Activated CD8-positive, alpha-beta memory T cell treated with anti-CD3 and anti-CD28 coated beads, Interleukin-2, amount 10 ng/mL, durations not matched to agents 7 days and 5 days (primary cell): ENCODE results near the gene PPP2R3B. TPM values are rescaled to one million over a fixed set of nuclear protein-coding genes. Genes with fewer than 3 reads are reported as not detected.
A peak's percentile ranks its signal among the peaks of the same experiment; 100 is the strongest.
"Not testable (repeated sequence)": the region's sequence is repeated elsewhere in the genome, so short reads cannot be mapped to it uniquely, and the experiment has no call there.

Source experiments
- ATAC-seq: fragments of 150-1000 bp; cut with Tn5 transposase; one replicate; pipeline ENCODE4 v1.10.0; 2021; ENCODE audit warnings: moderate library complexity
- CTCF ChIA-PET: fragments of 350-600 bp; sonication (Branson Sonifier 250); formaldehyde crosslinking; loops from one replicate; lab custom pipeline; 2021; ENCODE audit warnings: antibody characterized with exemption; lab: Charles Lee
- DNase-seq: peaks from one replicate; pipeline ENCODE4 v3.0.0-alpha.2; 2020
- H3K27ac Mint-ChIP-seq: one replicate; pipeline ENCODE4 v1.8.0; 2021; ENCODE audit warnings: mild to moderate bottlenecking, mixed read lengths
- H3K27me3 Mint-ChIP-seq: one replicate; pipeline ENCODE4 v1.8.0; 2021; ENCODE audit warnings: mixed read lengths
- H3K36me3 Mint-ChIP-seq: one replicate; pipeline ENCODE4 v1.8.0; 2021; ENCODE audit warnings: mild to moderate bottlenecking, mixed read lengths
- H3K4me1 Mint-ChIP-seq: one replicate; pipeline ENCODE4 v1.8.0; 2021; ENCODE audit warnings: mixed read lengths
- H3K4me3 Mint-ChIP-seq: one replicate; pipeline ENCODE4 v1.8.0; 2021; ENCODE audit warnings: mild to moderate bottlenecking, moderate library complexity, mixed read lengths
- H3K9me3 Mint-ChIP-seq: one replicate; pipeline ENCODE4 v1.8.0; 2022; ENCODE audit warnings: low read depth, mixed read lengths
- total RNA-seq, 2 experiments: library from RNA; stranded (reverse); gene quantifications; one replicate each; pipeline ENCODE4 v1.2.3, GENCODE V29; 2021

The PPP2R3B gene
- 10 to 100 TPM; 31.7 to 45.8 TPM for total RNA-seq

GRCh38 chrX:386768-387575 is at the start of gene PPP2R3B:
TSS of gene PPP2R3B (minus strand) at chrX:386907. CDS start at chrX:386691, 216 bp downstream.
- Mint-ChIP-seq H3K27ac (peak within 1 kb of the TSS; percentile 95), H3K4me3 (peak within 1 kb of the TSS; percentile 80), H3K27me3 (peaks cover 4% of the 10 kb centered on the region), H3K4me1 (peaks cover 10% of the 10 kb centered on the region), H3K36me3 (peaks cover 3% of the 10 kb centered on the region), H3K9me3 (no peaks in the 10 kb centered on the region)
- DNase-seq (peak; percentile 99), ATAC-seq (peak; percentile 98)
- CTCF ChIA-PET, result no interaction called here

GRCh38 chrX:435536-436122 is 48.9 kb upstream of the PPP2R3B start:
- no peak overlapping the region for H3K4me3 Mint-ChIP-seq
- no peak overlapping the region for H3K27ac Mint-ChIP-seq
- no peak for ATAC-seq
- H3K4me1 Mint-ChIP-seq, result peaks cover 3% of the 10 kb centered on the region
- CTCF ChIA-PET, result no interaction called here
- peaks cover 4% of the 10 kb centered on the region for H3K36me3 Mint-ChIP-seq
- peaks cover 15% of the 10 kb centered on the region for H3K9me3 Mint-ChIP-seq
- H3K27me3 Mint-ChIP-seq, result no peaks in the 10 kb centered on the region
- DNase-seq, result no peak

DNA sequence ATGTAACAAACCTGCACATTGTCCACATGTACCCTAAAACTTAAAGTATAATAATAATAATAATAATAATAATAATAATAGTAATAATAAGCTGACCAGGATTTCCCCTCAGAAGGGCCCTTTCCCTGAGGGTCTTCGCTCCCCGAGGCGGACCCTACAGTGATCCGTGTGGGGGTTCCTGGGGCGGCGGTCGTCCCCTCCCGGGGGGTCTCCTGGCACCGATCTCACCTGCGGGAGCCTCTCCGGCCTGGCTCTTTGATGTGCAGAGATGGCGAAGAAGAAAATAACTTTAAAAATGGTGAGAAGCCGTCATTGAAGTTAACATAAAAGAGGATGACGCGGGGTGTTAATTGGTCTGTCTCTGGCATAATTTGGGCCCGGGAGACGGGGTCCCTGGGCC is 48.2 kb upstream of the PPP2R3B start:
- Mint-ChIP-seq H3K27me3 (no peaks in the 10 kb centered on the region), H3K36me3 (peaks cover 4% of the 10 kb centered on the region), H3K27ac (no peak overlapping the region), H3K4me3 (no peak overlapping the region), H3K4me1 (peaks cover 3% of the 10 kb centered on the region), H3K9me3 (peaks cover 11% of the 10 kb centered on the region)
- CTCF ChIA-PET, result no interaction called here
- DNase-seq, result no peak
- no peak for ATAC-seq

DNA sequence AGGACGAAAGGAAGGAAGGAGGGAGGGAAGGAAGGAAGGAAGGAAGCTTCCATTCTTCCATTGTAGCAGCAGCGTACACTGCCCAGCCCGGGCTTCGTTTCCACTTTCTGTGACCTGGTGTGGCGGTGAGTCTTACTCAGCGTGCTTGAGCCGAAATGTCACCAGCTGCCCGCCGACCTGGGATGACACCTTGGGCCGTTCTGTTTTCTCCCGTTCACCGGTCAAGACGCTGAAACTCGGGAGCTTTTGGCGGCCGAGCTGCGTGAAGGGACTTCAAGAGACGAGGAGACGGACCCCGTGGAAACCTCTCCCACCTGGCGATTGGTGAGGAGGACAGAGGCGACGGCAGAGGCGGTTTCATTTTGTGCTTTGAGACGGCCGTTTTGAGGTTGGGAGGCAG is 47.1 kb upstream of the PPP2R3B start:
- Mint-ChIP-seq H3K9me3 (peaks cover 11% of the 10 kb centered on the region), H3K27me3 (peaks cover 2% of the 10 kb centered on the region), H3K36me3 (peaks cover 4% of the 10 kb centered on the region), H3K4me3 (no peak overlapping the region), H3K4me1 (peaks cover 3% of the 10 kb centered on the region), H3K27ac (no peak overlapping the region)
- ATAC-seq, result no peak
- CTCF ChIA-PET, result no interaction called here
- no peak for DNase-seq

DNA sequence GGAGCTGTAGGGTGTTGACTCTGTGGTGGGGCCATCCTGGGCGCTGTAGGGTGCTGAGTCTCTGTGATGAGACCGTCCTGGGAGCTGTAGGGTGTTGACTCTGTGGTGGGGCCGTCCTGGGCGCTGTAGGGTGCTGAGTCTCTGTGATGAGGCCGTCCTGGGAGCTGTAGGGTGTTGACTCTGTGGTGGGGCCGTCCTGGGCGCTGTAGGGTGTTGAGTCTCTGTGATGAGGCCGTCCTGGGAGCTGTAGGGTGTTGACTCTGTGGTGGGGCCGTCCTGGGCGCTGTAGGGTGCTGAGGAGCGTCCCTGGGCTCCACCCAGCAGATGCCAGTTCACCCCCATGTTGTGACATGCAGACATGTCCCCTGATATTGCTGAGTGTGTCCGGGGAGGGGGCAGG is 46.0 kb upstream of the PPP2R3B start:
- H3K27ac Mint-ChIP-seq, ATAC-seq, H3K4me1 Mint-ChIP-seq, H3K36me3 Mint-ChIP-seq, H3K27me3 Mint-ChIP-seq, CTCF ChIA-PET, DNase-seq, H3K4me3 Mint-ChIP-seq: not testable (repeated sequence)
- H3K9me3 Mint-ChIP-seq, result peaks cover 11% of the 10 kb centered on the region

DNA sequence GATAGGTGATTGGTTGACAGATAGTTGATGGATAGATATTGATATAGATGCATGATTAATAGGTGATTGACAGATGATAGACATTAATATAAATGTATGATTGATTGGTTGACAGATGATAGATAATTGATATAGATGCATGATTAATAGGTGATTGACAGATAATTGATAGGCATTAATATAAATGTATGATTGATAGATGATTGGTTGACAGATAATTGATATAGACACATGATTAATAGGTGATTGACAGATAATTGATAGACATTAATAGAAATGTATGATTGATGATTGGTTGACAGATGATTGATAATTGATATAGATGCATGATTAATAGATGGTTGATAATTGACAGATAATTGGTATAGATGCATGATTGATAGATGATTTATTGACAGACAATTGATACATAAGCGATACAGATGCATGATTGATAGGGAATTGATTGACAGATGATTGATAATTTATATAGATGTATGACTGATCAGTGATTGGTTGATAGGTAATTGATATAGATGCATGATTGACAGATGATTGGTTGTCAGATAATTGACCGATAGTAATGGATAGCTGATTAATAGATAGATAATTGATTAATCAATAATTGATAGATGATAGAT is 44.9 kb upstream of the PPP2R3B start:
- ATAC-seq, result no peak
- peaks cover 4% of the 10 kb centered on the region for H3K36me3 Mint-ChIP-seq

DNA sequence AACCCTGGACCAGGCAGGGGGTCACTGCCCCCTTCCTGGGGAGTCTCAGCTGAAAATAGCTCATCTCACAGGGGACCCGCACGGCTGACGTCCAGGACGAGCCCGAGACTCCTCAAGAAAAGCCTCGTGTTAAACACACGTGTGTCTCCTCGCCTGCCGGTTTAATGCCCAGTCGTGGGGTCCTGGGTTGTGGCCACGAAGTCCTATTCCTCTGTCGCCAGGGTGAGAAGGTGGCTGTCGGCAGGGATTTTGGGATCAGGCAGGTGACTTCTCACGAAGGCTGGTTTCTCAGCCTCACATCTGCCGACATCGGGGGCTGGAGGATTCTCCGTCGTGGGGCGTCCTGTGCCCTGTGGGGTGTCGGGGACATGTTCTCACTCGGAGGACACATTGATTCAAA is 44.3 kb upstream of the PPP2R3B start:
- H3K36me3 Mint-ChIP-seq, result peaks cover 1% of the 10 kb centered on the region
- CTCF ChIA-PET, result no interaction called here
- peaks cover 8% of the 10 kb centered on the region for H3K27me3 Mint-ChIP-seq
- H3K27ac Mint-ChIP-seq, result no peak overlapping the region
- no peak overlapping the region for H3K4me3 Mint-ChIP-seq
- H3K9me3 Mint-ChIP-seq, result no peaks in the 10 kb centered on the region
- no peaks in the 10 kb centered on the region for H3K4me1 Mint-ChIP-seq
- no peak for ATAC-seq
- no peak for DNase-seq

More for the DNA sequence above, 44.9 kb upstream of the PPP2R3B start:
- Mint-ChIP-seq H3K27me3 (peaks cover 8% of the 10 kb centered on the region), H3K9me3 (peaks cover 5% of the 10 kb centered on the region), H3K27ac (no peak overlapping the region), H3K4me1 (no peaks in the 10 kb centered on the region), H3K4me3 (no peak overlapping the region)
- no peak for DNase-seq
- CTCF ChIA-PET, result no interaction called here

DNA sequence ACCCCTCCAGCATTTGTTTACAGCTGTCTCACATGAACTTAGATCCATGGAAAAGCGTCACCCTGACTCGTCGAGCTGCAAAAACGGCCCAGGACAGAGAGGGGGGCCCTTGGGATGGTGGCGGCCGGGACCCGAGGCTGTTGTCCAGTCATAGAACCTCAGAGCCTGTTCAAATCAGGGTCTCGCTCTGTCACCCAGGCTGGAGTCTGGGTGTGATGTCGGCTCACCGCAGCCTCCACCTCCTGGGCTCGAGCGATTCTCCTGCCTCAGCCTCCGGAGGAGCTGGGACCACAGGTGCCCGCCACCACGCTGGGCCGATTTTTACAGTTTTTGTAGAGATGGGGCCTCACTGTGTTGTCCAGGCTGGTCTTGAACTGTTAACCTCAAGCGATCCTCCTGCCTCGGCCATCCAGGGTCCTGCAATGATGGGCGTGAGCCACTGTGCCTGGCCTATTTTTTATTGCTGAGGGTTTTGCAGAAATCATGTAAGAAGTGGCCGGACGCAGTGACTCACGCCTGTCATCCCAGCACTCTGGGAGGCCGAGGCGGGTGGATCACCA is 42.6 kb upstream of the PPP2R3B start:
- no peak for DNase-seq
- CTCF ChIA-PET, result no interaction called here
- Mint-ChIP-seq H3K9me3 (no peaks in the 10 kb centered on the region), H3K36me3 (no peaks in the 10 kb centered on the region), H3K4me3 (no peak overlapping the region), H3K27ac (no peak overlapping the region), H3K27me3 (peaks cover 8% of the 10 kb centered on the region), H3K4me1 (no peaks in the 10 kb centered on the region)
- no peak for ATAC-seq

- no peak for ATAC-seq
- H3K27ac Mint-ChIP-seq, result no peak overlapping the region
- no peak for DNase-seq
- H3K27me3 Mint-ChIP-seq, result peaks cover 8% of the 10 kb centered on the region
- peak overlapping the region; percentile 28 for H3K4me3 Mint-ChIP-seq
- H3K9me3 Mint-ChIP-seq, result no peaks in the 10 kb centered on the region
- CTCF ChIA-PET, result no interaction called here
- no peaks in the 10 kb centered on the region for H3K36me3 Mint-ChIP-seq
- no peaks in the 10 kb centered on the region for H3K4me1 Mint-ChIP-seq
Observed at GRCh38 chrX:427812-428725, 41.4 kb upstream of the PPP2R3B start.

DNA sequence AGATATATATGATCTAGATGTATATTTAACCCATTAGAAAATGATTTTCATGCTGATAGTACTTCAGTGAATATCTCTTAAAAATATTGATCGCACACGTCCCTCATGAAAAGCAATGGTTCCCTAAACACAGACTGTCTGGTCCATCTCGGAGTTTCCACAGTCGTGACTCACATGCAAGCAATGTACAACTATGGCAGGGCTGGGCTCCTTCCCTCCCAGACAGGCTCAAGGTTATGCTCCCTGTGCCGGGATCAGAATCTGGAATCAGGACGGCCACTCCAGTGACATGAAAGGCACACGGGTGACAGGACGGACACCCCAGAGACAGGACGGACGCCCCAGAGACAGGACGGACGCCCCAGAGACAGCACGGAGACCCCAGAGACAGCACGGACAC is 40.2 kb upstream of the PPP2R3B start:
- H3K9me3 Mint-ChIP-seq, result no peaks in the 10 kb centered on the region
- peaks cover 8% of the 10 kb centered on the region for H3K27me3 Mint-ChIP-seq
- DNase-seq, result no peak
- H3K27ac Mint-ChIP-seq, result no peak overlapping the region
- CTCF ChIA-PET, result no interaction called here
- ATAC-seq, result no peak
- no peaks in the 10 kb centered on the region for H3K36me3 Mint-ChIP-seq
- no peak overlapping the region for H3K4me3 Mint-ChIP-seq
- H3K4me1 Mint-ChIP-seq, result no peaks in the 10 kb centered on the region

- H3K4me1 Mint-ChIP-seq, result no peaks in the 10 kb centered on the region
Observed at GRCh38 chrX:425056-425455, 38.3 kb upstream of the PPP2R3B start.

DNA sequence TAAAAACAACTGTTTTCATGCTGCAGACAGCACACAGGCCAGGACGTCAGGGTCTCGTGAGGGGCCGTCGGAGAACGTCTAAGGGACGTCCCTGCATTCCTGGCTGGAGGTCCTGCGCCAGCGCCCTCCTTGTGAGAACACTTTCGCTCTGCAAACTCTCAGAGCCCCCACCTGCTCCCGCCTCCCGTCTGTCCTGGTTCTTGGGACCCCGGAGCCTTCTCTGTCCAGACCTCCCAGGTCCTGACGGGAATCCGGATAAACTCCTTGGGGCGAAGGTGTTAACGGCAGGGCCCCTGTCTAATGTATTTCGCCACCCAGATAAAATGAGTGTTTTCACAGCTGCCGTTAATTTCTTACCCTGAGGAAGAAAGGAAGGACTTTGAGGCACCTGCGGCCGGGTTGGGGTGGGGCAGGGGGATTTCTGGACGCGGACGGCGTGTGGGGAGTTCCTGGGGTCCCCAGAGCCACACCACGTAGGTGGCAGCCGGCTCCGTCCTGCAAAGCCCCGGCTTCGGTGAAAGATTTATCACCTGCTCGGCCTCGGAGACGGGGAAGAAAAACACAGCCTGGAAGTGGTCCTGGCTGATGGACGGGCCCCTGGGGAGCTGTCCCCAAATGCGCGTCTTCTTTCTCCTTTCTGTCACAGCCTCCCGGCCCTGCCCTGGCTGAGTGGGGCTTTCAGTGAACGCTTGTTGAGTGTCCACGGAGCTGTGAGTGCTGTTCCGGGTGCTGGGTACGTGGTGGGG is 35.1 kb upstream of the PPP2R3B start:
- Mint-ChIP-seq H3K4me1 (no peaks in the 10 kb centered on the region), H3K9me3 (no peaks in the 10 kb centered on the region), H3K27me3 (no peaks in the 10 kb centered on the region), H3K27ac (no peak overlapping the region), H3K36me3 (no peaks in the 10 kb centered on the region), H3K4me3 (no peak overlapping the region)
- DNase-seq (no peak), ATAC-seq (no peak)
- CTCF ChIA-PET, result no interaction called here

More at GRCh38 chrX:425056-425455, 38.3 kb upstream of the PPP2R3B start:
- H3K9me3 Mint-ChIP-seq, result no peaks in the 10 kb centered on the region
- DNase-seq, result no peak
- no peak for ATAC-seq
- CTCF ChIA-PET, result no interaction called here
- no peak overlapping the region for H3K27ac Mint-ChIP-seq
- no peak overlapping the region for H3K4me3 Mint-ChIP-seq
- H3K27me3 Mint-ChIP-seq, result peaks cover 8% of the 10 kb centered on the region
- H3K36me3 Mint-ChIP-seq, result no peaks in the 10 kb centered on the region
